Peyer's patch (tissue), 4 donors: ENCODE measurements around the gene PABPN1L. TPM values are rescaled to one million over a fixed set of nuclear protein-coding genes. Genes with fewer than 3 reads are reported as not detected.
A peak's percentile ranks its signal among the peaks of the same experiment; 100 is the strongest.

Source experiments
- DNase-seq, 3 donors: peaks; one replicate each; pipeline ENCODE4 v3.0.0-alpha.2; 2017 to 2019
- H3K27ac ChIP-seq, 4 donors: fragments of 200-600 bp; sonication (generic); one replicate each; pipeline ENCODE4 v1.5.1; 2016 to 2019
- H3K27me3 ChIP-seq, 2 donors: fragments of 200-600 bp; sonication (generic); one replicate each; pipeline ENCODE4 v1.5.1; 2019
- H3K36me3 ChIP-seq, 3 donors: fragments of 200-600 bp; sonication (generic); one replicate each; pipeline ENCODE4 v1.5.1; 2016 to 2019
- H3K4me1 ChIP-seq, 4 donors: fragments of 200-600 bp; sonication (generic); one replicate each; pipeline ENCODE4 v1.5.1; 2016 to 2019
- H3K4me3 ChIP-seq, 4 donors: fragments of 200-600 bp; sonication (generic); 1 replicate in 3 of 4; 2 replicates in 1 of 4; pipeline ENCODE4 v1.5.1; 2016 to 2019; ENCODE audit warnings: mild to moderate bottlenecking in 1 of 4
- H3K9me3 ChIP-seq, 4 donors: fragments of 200-600 bp; sonication (generic); one replicate each; pipeline ENCODE4 v1.5.1; 2016 to 2019; ENCODE audit warnings: mild to moderate bottlenecking in 1 of 4
- CTCF ChIP-seq, 6 experiments: fragments of 450-650 bp in 4 of 6; fragments of 200-600 bp in 2 of 6; sonication (generic) in 1 of 6; IDR thresholded peaks; one replicate each; pipeline ENCODE4 v1.5.1; 2017 to 2019; ENCODE audit warnings: antibody characterized with exemption in 6 of 6, mild to moderate bottlenecking in 3 of 6, moderate library complexity in 1 of 6
- POLR2A ChIP-seq, 2 donors: fragments of 450-650 bp; IDR thresholded peaks; one replicate each; pipeline ENCODE4 v1.5.1; 2017; ENCODE audit warnings: antibody characterized with exemption in 2 of 2, mild to moderate bottlenecking in 2 of 2, moderate library complexity in 2 of 2
- total RNA-seq, 4 donors: library from RNA; depleted of rRNA; stranded (reverse); fragments of >200 nt; gene quantifications; one replicate each; pipeline ENCODE4 v1.1.0, GENCODE V29; 2016

The PABPN1L gene
- total RNA-seq, 4 donors from 2014 or later: not detected

GRCh38 chr16:88837806-88838205 lies 28.7 kb downstream of the PABPN1L start:
- Histone ChIP-seq H3K27me3 (no peaks in the 10 kb centered on the region), H3K27ac (no peak overlapping the region), H3K4me3 (no peak overlapping the region), H3K9me3 (no peaks in the 10 kb centered on the region), H3K36me3 (peaks cover 0 to 29% (median 0%) of the 10 kb centered on the region in 3 donors), H3K4me1 (no peaks in the 10 kb centered on the region)
- no peak for DNase-seq
- no peak for TF ChIP-seq POLR2A (IDR thresholded peaks at IDR 0.05)
- TF ChIP-seq CTCF (IDR thresholded peaks at IDR 0.05): peak in 1 of 6 experiments; percentile 8

DNA sequence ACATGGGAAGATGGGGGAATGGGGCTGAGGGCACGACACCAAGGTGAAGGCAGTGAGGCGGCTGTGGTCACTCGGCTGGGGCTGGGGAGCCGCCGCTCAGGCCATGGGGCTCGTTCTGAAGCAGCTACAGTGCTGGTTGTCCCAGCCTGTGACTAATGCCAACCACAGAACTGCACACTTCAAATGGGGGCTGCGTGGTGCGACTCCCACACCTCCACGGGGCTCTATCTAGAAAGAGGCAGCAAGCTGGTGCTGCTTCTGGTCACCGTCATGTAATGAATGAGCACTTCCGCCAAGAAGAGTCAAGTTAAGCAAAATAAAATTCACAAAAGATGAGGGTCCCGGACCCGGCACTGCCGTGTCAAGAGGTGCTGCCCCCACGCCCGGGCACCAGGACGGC lies 29.7 kb downstream of the PABPN1L start:
- Histone ChIP-seq H3K36me3 (peaks cover 0 to 29% (median 0%) of the 10 kb centered on the region in 3 donors), H3K4me1 (no peaks in the 10 kb centered on the region), H3K27me3 (no peaks in the 10 kb centered on the region), H3K4me3 (no peak overlapping the region), H3K9me3 (no peaks in the 10 kb centered on the region), H3K27ac (no peak overlapping the region)
- no peak for TF ChIP-seq POLR2A (IDR thresholded peaks at IDR 0.05)
- TF ChIP-seq CTCF (IDR thresholded peaks at IDR 0.05): no peak
- no peak for DNase-seq

GRCh38 chr16:88835818-88836217 lies 30.6 kb downstream of the PABPN1L start:
- H3K4me1 ChIP-seq: no peaks in the 10 kb centered on the region
- TF ChIP-seq POLR2A (IDR thresholded peaks at IDR 0.05) (no peak), CTCF (IDR thresholded peaks at IDR 0.05) (no peak)
- peaks cover 0 to 24% (median 0%) of the 10 kb centered on the region in 3 donors for H3K36me3 ChIP-seq
- peak overlapping the region in 3 of 4 donors; percentile 17 to 63 (median 60) for H3K27ac ChIP-seq
- H3K9me3 ChIP-seq: no peaks in the 10 kb centered on the region
- no peaks in the 10 kb centered on the region for H3K27me3 ChIP-seq
- H3K4me3 ChIP-seq: no peak overlapping the region
- DNase-seq: no peak

- TF ChIP-seq CTCF (IDR thresholded peaks at IDR 0.05): no peak
- no peak for TF ChIP-seq POLR2A (IDR thresholded peaks at IDR 0.05)
- peak in 1 of 3 donors; percentile 56 for DNase-seq
- no peaks in the 10 kb centered on the region for H3K27me3 ChIP-seq
- H3K4me1 ChIP-seq: no peaks in the 10 kb centered on the region
- H3K27ac ChIP-seq: peak overlapping the region in 3 of 4 donors; percentile 17 to 73 (median 60)
- peaks cover 0 to 20% (median 0%) of the 10 kb centered on the region in 3 donors for H3K36me3 ChIP-seq
- no peaks in the 10 kb centered on the region for H3K9me3 ChIP-seq
- H3K4me3 ChIP-seq: peak overlapping the region in 1 of 4 donors; percentile 24
These were observed 31.1 kb downstream of the PABPN1L start for GRCh38 chr16:88835383-88835782.

- TF ChIP-seq CTCF (IDR thresholded peaks at IDR 0.05) (no peak), POLR2A (IDR thresholded peaks at IDR 0.05) (no peak)
- no peaks in the 10 kb centered on the region for H3K4me1 ChIP-seq
- H3K4me3 ChIP-seq: peak overlapping the region in 1 of 4 donors; percentile 24
- no peaks in the 10 kb centered on the region for H3K27me3 ChIP-seq
- H3K9me3 ChIP-seq: no peaks in the 10 kb centered on the region
- peaks cover 0 to 14% (median 0%) of the 10 kb centered on the region in 3 donors for H3K36me3 ChIP-seq
- peak overlapping the region in 2 of 4 donors; percentile 60 to 73 for H3K27ac ChIP-seq
- DNase-seq: no peak
These were observed 31.8 kb downstream of the PABPN1L start for GRCh38 chr16:88834670-88835069.

DNA sequence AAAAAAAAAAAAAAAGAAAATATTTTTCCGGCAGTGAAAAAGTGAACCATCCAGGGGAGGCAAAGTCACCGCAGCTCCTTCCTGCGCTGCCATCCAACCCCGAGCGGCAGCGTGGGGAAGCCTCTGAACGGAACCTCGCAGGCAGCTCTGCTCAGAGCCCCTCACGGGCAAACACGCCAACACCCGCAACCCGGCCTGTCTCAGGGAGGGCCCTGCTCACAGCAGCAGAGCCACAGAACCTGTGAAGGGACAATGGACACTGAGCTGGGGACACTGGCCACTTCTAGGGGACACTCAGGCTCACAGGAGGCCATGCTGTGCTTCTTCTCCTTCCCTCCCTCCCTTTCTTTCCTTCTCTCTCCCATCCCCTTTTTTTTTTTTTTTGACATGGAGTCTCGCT lies 33.4 kb downstream of the PABPN1L start:
- no peaks in the 10 kb centered on the region for H3K9me3 ChIP-seq
- no peak for DNase-seq
- H3K27ac ChIP-seq: no peak overlapping the region
- H3K27me3 ChIP-seq: no peaks in the 10 kb centered on the region
- H3K36me3 ChIP-seq: peaks cover 0 to 24% (median 0%) of the 10 kb centered on the region in 3 donors
- H3K4me1 ChIP-seq: no peaks in the 10 kb centered on the region
- H3K4me3 ChIP-seq: no peak overlapping the region
- no peak for TF ChIP-seq POLR2A (IDR thresholded peaks at IDR 0.05)
- no peak for TF ChIP-seq CTCF (IDR thresholded peaks at IDR 0.05)
